Activated T-cell treated with anti-CD3 and anti-CD28 coated beads, Interleukin-2, amount 50 U/mL, for 24 hours (primary cell): ENCODE results near the gene MAGI1.

ENCODE experiments used
- DNase-seq: peaks from one replicate; pipeline ENCODE4 v3.0.0-alpha.2; 2020
- H3K27ac Mint-ChIP-seq: 2 replicates; pipeline ENCODE4 v1.8.0; 2020; ENCODE audit warnings: mild to moderate bottlenecking, mixed read lengths
- H3K27me3 Mint-ChIP-seq: 2 replicates; pipeline ENCODE4 v1.8.0; 2020; ENCODE audit warnings: mixed read lengths
- H3K36me3 Mint-ChIP-seq: 2 replicates; pipeline ENCODE4 v1.8.0; 2020; ENCODE audit warnings: low read depth, mixed read lengths
- H3K4me1 Mint-ChIP-seq: 2 replicates; pipeline ENCODE4 v1.8.0; 2020; ENCODE audit warnings: low read depth, mixed read lengths
- H3K4me3 Mint-ChIP-seq: 2 replicates; pipeline ENCODE4 v1.8.0; 2020; ENCODE audit warnings: mild to moderate bottlenecking, moderate library complexity, mixed read lengths
- H3K9me3 Mint-ChIP-seq: 2 replicates; pipeline ENCODE4 v1.8.0; 2020; ENCODE audit warnings: mixed read lengths

Gene MAGI1

GRCh38 chr3:65961128-65961527 is 77.6 kb downstream of the MAGI1 start:
- Mint-ChIP-seq H3K36me3 (no peaks in the 10 kb centered on the region), H3K4me1 (peaks cover 15% of the 10 kb centered on the region), H3K27me3 (peaks cover 7% of the 10 kb centered on the region), H3K4me3 (no peak overlapping the region), H3K27ac (no peak overlapping the region), H3K9me3 (peaks cover 10% of the 10 kb centered on the region)
- DNase-seq: no peak

- no peak overlapping the region for H3K27ac Mint-ChIP-seq
- peaks cover 10% of the 10 kb centered on the region for H3K9me3 Mint-ChIP-seq
- H3K36me3 Mint-ChIP-seq: no peaks in the 10 kb centered on the region
- H3K27me3 Mint-ChIP-seq: peaks cover 7% of the 10 kb centered on the region
- DNase-seq: no peak
- no peak overlapping the region for H3K4me3 Mint-ChIP-seq
- H3K4me1 Mint-ChIP-seq: peaks cover 15% of the 10 kb centered on the region
Observed at GRCh38 chr3:65960087-65960486, 78.6 kb downstream of the MAGI1 start.

- H3K9me3 Mint-ChIP-seq: no peaks in the 10 kb centered on the region
- no peaks in the 10 kb centered on the region for H3K4me1 Mint-ChIP-seq
- no peaks in the 10 kb centered on the region for H3K36me3 Mint-ChIP-seq
- no peak for DNase-seq
- no peak overlapping the region for H3K27ac Mint-ChIP-seq
- no peak overlapping the region for H3K4me3 Mint-ChIP-seq
- H3K27me3 Mint-ChIP-seq: peaks cover 7% of the 10 kb centered on the region
Observed at GRCh38 chr3:65958216-65958615, 80.5 kb downstream of the MAGI1 start.

GRCh38 chr3:65955792-65956477 is 82.8 kb downstream of the MAGI1 start:
- Mint-ChIP-seq H3K4me1 (no peaks in the 10 kb centered on the region), H3K9me3 (no peaks in the 10 kb centered on the region), H3K27me3 (peaks cover 10% of the 10 kb centered on the region), H3K36me3 (no peaks in the 10 kb centered on the region), H3K27ac (no peak overlapping the region), H3K4me3 (no peak overlapping the region)
- DNase-seq: no peak

DNA sequence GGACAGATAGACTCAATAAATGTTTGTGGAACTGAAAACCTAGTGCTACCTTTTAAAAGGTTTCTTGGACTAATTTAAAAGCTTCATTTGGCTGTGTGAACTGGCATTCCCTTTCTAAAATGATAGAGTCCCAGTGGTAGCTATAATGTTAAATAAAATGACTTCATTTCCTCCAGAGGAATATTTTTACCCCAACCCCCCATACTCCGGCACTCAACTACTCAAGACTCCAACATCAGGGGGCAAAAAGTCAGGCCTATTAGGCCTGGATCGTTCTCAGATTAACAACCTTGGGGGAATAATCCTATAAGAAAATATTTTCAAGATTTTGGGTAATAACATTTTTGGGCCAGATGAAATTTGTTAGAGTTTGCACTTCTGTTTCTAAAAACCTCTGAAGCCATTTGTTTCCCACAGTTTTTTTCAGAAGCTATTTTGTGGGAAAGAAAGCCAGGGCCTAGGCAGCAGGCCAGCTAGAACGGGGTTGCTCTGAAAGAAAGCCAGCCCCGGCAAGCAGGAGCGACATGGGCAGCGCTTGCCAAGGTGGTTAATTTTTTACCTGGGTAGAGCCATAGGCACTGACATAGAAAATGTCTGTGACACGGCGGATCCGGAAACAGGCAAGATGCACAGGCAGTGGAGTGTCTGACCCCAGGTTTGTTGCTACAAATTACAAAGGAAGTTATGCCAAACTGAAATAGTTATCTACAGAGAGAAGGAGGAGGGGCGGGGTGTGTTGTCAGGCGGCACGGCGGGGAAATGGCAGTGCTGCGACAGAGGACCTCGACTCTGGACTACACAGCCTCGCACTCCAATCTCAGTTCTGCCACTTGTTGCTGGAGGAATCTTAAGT is 84.6 kb downstream of the MAGI1 start:
- Mint-ChIP-seq H3K36me3 (no peaks in the 10 kb centered on the region), H3K4me1 (no peaks in the 10 kb centered on the region), H3K27ac (no peak overlapping the region), H3K4me3 (no peak overlapping the region), H3K27me3 (peaks cover 6% of the 10 kb centered on the region), H3K9me3 (no peaks in the 10 kb centered on the region)
- DNase-seq: no peak

GRCh38 chr3:65953301-65953812 is 85.4 kb downstream of the MAGI1 start:
- no peak for DNase-seq
- Mint-ChIP-seq H3K9me3 (no peaks in the 10 kb centered on the region), H3K4me1 (no peaks in the 10 kb centered on the region), H3K27ac (no peak overlapping the region), H3K27me3 (peaks cover 6% of the 10 kb centered on the region), H3K4me3 (no peak overlapping the region), H3K36me3 (no peaks in the 10 kb centered on the region)

DNA sequence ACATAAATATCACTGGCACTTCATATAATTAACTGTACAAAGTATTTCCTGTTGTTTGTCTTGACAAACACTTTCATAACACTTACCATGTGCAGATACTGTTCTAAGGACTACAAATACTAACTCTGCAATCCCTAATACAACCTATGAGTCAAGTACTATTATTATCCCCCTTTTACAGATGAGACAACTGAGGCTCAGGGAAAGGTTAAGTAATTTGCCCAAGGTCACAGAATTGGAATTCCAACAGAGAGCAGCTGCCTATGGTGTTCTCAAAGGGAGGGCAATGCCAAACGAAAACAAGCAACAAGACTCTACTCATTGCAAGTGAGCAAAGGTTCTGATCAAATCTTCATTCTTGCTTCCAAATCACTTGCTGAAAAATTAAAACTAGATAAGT is 85.9 kb downstream of the MAGI1 start:
- Mint-ChIP-seq H3K27ac (no peak overlapping the region), H3K9me3 (no peaks in the 10 kb centered on the region), H3K36me3 (no peaks in the 10 kb centered on the region), H3K4me3 (no peak overlapping the region), H3K27me3 (peaks cover 6% of the 10 kb centered on the region), H3K4me1 (no peaks in the 10 kb centered on the region)
- no peak for DNase-seq

- peaks cover 6% of the 10 kb centered on the region for H3K27me3 Mint-ChIP-seq
- no peak overlapping the region for H3K4me3 Mint-ChIP-seq
- no peak for DNase-seq
- no peaks in the 10 kb centered on the region for H3K9me3 Mint-ChIP-seq
- H3K27ac Mint-ChIP-seq: no peak overlapping the region
- no peaks in the 10 kb centered on the region for H3K36me3 Mint-ChIP-seq
- no peaks in the 10 kb centered on the region for H3K4me1 Mint-ChIP-seq
Observed at GRCh38 chr3:65951836-65952505, 86.7 kb downstream of the MAGI1 start.

DNA sequence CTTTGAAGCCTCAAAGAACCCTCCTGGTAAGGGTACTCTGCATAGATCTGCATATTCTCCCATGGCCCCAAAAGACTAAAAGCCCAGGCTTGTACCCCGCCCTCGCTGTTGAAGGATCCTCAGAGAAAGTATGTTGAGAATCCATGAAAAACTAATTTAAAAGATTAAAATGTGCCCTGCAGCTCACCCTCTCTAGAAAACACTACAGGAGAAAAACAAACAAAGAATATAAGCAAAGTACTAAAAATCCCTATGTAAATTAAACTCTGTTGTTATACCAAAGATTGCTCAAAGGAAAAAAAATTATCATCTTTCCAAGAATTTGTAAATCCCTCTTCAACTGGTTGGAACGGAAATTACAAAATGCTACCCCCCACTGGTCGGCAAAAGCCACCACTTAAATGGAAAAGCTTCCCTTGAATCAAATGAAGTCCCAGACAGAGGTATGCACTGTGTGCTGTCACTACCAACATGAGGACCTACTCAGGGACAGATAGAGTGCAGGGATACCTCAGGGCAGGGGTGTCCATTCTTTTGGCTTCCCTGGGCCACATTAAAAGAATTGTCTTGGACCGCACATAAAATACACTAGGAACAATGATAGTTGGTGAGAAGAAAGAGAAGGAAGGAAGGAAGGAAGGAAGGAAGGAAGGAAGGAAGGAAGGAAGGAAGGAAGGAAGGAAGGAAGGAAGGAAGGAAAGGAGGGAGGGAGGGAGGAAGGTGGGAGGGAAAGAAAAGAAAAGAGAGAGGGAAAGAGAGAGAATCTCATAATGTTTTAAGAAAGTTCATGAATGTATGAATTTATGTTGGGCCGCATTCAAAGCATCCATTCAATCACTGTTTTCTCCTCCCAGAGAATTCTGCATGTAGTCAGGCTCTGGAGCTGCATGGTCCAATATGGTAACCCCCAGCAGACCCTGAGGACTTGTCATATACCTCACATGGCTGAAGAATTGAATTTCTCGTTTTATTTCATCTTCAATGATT is 88.1 kb downstream of the MAGI1 start:
- no peaks in the 10 kb centered on the region for H3K4me1 Mint-ChIP-seq
- H3K9me3 Mint-ChIP-seq: no peaks in the 10 kb centered on the region
- peaks cover 6% of the 10 kb centered on the region for H3K27me3 Mint-ChIP-seq
- H3K4me3 Mint-ChIP-seq: no peak overlapping the region
- no peak overlapping the region for H3K27ac Mint-ChIP-seq
- no peak for DNase-seq
- no peaks in the 10 kb centered on the region for H3K36me3 Mint-ChIP-seq

DNA sequence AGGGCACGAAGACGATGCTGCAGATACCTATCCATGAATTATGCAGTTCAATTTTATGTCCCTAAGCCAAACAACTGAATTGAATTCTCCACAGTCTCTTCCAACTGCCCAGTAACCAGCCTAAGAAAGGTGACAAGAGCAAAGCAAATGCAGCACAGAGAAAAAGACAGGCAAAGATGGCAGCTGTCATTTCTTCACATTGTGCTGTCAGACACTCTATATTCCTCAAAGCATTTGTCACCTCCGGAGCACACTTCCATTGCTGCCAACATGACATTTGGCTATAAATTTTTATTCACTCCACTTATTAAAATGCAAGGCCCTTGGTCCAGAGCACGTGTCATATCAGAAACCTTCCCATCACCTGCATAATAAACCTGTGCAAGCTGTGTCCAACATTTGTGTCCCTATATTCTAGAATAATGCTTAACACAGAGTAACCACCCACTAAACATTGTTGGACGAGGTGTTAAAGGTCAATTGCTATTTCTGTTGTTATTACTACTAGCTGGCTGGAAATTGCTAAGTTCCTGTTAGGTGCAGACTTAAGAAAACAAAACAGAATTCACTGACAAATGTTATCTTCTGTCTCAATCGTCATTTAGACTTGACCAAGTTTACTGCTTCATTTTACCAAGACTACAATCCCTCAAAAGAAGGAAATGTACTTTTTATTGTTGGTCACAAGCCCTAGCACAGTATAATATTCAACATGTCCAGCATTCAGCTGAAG is 89.7 kb downstream of the MAGI1 start:
- Mint-ChIP-seq H3K27me3 (peaks cover 6% of the 10 kb centered on the region), H3K9me3 (no peaks in the 10 kb centered on the region), H3K4me1 (no peaks in the 10 kb centered on the region), H3K27ac (no peak overlapping the region), H3K36me3 (no peaks in the 10 kb centered on the region), H3K4me3 (no peak overlapping the region)
- no peak for DNase-seq

GRCh38 chr3:65946438-65946837 is 92.3 kb downstream of the MAGI1 start:
- no peak for DNase-seq
- Mint-ChIP-seq H3K27ac (no peak overlapping the region), H3K27me3 (no peaks in the 10 kb centered on the region), H3K4me1 (no peaks in the 10 kb centered on the region), H3K4me3 (no peak overlapping the region), H3K36me3 (no peaks in the 10 kb centered on the region), H3K9me3 (no peaks in the 10 kb centered on the region)

DNA sequence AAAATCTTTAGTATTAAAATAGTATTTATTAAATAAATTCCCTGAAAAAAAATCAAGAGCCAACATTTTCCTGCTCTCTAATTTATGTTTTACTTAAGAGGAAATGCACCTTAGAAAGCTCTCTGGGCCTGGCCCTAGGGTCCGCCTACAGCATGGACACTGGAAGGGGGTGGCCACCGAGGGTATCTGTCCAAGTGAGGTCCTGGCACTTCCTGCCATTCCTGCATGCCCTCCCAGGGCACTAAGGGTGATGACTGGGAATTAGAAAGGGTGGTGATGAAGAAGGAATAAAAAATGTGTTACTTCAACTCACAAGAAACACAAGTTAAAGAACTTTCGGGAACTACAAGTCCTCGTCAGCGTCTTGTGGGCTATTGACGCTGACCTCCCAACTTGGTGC is 92.8 kb downstream of the MAGI1 start:
- Mint-ChIP-seq H3K4me3 (no peak overlapping the region), H3K4me1 (no peaks in the 10 kb centered on the region), H3K27ac (no peak overlapping the region), H3K9me3 (no peaks in the 10 kb centered on the region), H3K27me3 (no peaks in the 10 kb centered on the region), H3K36me3 (no peaks in the 10 kb centered on the region)
- no peak for DNase-seq

GRCh38 chr3:65945480-65945879 is 93.2 kb downstream of the MAGI1 start:
- Mint-ChIP-seq H3K4me3 (no peak overlapping the region), H3K27ac (no peak overlapping the region)

More at GRCh38 chr3:65945480-65945879, 93.2 kb downstream of the MAGI1 start:
- Mint-ChIP-seq H3K27me3 (no peaks in the 10 kb centered on the region), H3K36me3 (no peaks in the 10 kb centered on the region), H3K4me1 (no peaks in the 10 kb centered on the region), H3K9me3 (no peaks in the 10 kb centered on the region)
- no peak for DNase-seq
